Measurements from ENCODE around the gene TMEM164. TPM values are rescaled to one million over a fixed set of nuclear protein-coding genes. Genes with fewer than 3 reads are reported as not detected.

Gene TMEM164
- polyA plus RNA-seq, 1 donor, result 38.8 TPM

- DNase-seq, result no peak
Observed at GRCh38 chrX:110036162-110037033, 33.5 kb downstream of the TMEM164 start.

DNA sequence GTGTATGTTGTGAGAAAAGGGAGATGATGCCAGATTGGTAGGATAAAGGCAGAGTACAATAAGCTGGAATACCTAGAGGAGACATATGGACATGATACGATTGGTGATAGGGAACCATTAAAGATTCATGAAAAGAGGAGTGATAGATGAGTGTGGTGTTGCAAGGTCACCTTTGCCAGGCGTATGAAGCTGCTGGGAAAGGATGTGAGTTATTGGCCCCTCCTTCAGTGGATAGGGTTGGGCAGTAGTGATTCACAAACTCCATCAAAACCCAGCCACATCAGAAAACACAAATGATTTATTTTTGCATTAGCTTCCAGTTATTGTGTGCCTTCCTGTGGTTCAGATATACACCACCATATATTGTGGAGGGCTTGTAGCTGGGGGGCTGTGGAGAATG, 34.3 kb downstream of the TMEM164 start:
- no peak for DNase-seq

DNA sequence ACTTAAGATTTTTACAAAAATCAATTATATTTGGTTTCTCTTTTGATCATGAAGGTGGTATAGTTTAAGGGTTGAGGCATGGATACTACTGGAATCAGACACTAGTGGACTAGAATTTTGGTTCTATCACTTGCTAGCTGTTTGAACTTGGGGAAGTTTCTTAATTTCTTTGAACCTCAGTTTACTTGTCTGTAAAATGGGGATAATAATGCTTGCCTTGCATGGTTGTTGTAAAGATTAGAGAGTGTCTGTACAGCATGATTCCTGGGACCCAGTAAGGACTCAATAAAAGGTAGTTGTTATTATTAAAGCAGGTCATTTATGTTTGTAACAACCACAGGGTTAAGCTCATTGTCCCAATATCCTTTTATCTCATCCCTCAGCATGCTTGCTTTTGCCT, 36.0 kb downstream of the TMEM164 start:
- no peak for DNase-seq

DNA sequence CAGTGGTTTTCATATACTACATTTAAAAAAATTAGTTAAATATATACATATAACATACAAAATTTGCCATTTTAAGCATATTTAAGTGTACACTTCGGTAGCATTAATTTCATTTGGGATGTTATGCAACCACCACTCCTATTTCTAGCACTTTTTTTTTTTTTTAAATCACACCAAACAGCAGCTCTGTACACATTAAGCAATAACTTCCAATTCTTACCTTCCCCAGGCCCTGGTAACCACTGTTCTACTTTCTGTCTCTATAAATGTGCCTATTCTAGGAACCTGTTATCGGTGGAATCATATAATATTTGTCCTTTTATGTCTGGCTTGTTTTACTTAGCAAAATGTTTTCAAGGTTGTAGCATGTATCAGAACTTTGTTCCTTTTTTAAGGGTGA, 39.1 kb downstream of the TMEM164 start:
- DNase-seq, result no peak

DNA sequence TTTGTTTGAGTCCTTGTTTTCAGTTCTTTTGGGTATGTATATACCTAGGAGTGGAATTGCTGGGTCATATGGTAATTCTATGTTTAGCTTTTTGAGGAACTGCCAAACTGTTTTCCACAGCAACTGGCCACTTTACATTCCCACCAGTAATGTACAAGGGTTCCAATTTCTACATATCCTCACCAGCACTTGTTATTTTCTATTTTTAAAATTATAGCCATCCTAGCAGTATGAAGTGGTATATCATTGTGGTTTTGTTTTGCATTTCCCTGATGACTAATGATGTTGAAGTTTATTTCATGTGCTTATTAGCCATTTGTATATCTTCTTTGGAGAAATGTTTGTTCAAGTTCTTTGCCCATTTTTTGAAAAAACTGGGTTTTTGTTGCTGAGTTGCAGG, 39.6 kb downstream of the TMEM164 start:
- no peak for DNase-seq

DNA sequence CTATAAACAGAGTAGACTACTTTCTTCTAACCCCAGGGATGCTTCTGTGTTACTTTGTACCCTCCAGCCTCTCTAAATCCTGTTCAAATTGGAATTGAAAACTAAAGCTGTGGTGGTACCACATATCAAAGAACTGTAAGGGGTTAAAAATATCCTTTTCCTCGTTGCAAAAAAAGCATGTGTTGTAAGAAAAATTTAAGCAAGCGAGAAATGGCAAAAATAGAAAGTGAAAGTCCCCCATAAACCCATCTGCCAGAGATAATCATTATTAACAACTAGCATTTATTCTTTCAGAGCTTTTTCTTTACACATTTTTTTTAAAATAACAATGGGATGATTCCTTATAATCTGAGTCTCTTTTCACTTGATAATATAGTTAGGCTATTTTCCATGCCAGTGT, 40.6 kb downstream of the TMEM164 start:
- no peak for DNase-seq

GRCh38 chrX:110044346-110045249, 41.7 kb downstream of the TMEM164 start:
- DNase-seq, result no peak

DNA sequence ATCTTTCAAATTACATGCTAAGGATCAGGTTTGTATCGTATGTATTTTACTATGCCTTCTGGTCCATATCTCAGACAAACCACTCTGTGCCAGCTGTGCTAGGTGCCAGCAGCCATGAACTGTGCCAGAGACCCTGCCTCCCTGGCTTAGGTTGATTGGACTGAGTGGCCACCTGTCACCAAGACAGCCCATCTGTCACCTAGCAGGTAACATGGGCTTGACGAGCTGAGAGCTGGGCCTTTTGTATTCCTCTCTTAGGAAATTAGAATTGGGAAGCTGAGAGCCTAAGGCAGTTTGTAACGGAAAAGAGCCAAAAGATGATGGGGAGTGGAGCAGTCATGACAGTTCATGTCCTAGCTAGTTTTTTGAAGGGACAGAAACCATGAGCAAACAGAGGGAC, 42.5 kb downstream of the TMEM164 start:
- DNase-seq, result no peak

GRCh38 chrX:110046001-110046400, 43.1 kb downstream of the TMEM164 start:
- no peak for DNase-seq

GRCh38 chrX:110046971-110047370, 44.1 kb downstream of the TMEM164 start:
- DNase-seq, result no peak

GRCh38 chrX:110049096-110049495, 46.2 kb downstream of the TMEM164 start:
- no peak for DNase-seq

GRCh38 chrX:110050386-110050785, 47.5 kb downstream of the TMEM164 start:
- DNase-seq, result no peak

DNA sequence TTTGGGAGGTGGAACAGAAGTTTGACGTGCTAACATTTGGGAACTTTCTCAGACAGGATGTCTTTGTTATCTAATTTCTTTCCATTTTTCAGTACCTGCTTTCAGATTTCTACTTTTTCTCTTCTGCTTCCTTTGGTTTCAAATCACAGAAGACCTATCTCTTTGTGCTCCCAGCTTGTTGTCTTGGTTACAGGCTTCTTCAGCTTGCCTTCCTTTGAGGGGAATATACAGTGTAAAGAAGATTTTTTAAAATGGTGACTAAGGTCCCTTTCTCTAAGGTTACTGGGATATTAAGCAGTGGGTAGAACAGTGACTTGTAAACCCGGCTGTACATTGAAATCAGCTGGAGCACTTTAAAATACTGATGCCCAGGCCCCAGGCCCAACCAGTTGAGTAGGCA, 48.0 kb downstream of the TMEM164 start:
- DNase-seq, result no peak

DNA sequence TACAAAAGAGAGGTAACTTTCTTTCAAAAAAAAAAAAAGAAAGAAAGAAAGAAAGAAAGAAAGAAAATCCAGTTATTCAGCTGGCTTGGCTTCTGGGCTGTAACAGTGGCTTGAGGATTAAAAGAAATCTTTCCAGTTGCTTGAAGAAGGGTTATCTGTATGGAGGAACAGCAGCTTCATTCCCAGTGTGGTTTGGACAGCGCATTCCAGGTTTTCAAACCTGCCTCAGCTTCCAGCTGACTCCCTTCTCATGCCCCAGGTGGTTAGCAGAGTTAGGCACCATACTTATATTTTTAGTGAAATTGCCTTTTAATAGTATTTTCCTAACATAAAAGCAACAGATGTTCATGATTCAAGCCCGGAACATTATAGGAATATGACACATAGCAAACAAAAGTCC, 48.6 kb downstream of the TMEM164 start:
- no peak for DNase-seq

DNA sequence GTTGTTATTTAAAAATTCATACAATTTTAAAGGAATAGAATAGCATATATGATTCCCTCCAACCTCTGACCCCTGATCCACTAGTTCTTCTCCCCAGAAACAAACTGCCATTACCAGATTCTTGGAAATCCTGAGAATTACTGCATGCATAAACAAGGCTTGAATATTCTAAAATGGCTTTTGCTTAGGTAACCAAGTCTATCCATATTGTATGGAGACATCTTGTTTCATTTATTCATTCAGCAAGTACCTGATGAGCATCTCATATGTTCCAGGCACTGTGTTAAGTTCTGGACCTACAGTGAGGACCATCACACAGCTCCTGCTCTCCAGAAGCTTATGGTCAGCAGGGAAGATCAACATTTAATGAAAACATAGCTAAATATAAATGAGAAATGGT, 49.4 kb downstream of the TMEM164 start:
- no peak for DNase-seq

- DNase-seq, result no peak
Observed at GRCh38 chrX:110053453-110053852, 50.5 kb downstream of the TMEM164 start.

DNA sequence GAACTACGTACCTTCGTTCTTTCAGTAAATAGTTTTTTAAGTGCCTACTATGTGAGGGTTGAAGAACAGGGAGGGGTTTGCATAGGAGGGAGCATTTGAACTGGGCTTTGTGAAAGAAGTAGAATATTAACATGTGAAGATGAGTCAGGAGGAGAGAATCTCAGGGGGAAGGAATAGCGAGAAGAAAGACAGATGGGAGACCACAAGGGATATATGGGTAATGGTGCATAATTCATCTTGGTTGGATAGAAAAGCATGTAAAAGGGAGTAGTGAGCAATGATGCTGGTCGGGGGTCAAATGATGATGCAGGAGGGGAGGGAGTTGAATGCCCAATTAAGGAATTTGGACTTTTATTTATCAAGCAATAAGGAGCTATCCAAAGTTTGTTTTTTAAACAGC, 52.7 kb downstream of the TMEM164 start:
- DNase-seq, result no peak

GRCh38 chrX:110056419-110056818, 53.5 kb downstream of the TMEM164 start:
- no peak for DNase-seq

DNA sequence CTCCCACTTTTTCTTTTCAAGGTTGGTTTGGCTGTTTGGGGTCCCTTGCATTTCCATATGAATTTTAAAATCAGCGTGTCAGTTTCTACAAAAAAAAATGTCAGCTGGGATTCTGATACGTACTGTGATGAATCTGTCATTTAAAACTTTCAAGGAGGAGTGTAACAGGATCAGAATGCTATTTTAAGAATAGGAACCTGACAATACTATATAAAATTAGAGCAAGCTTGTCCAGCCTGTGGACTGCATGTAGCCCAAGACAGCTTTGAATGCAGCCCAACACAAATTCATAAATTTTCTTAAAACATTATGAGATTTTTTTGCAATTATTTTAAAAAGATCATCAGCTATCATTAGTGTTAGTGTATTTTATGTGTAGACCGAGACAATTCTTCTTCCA, 56.5 kb downstream of the TMEM164 start:
- DNase-seq, result no peak

DNA sequence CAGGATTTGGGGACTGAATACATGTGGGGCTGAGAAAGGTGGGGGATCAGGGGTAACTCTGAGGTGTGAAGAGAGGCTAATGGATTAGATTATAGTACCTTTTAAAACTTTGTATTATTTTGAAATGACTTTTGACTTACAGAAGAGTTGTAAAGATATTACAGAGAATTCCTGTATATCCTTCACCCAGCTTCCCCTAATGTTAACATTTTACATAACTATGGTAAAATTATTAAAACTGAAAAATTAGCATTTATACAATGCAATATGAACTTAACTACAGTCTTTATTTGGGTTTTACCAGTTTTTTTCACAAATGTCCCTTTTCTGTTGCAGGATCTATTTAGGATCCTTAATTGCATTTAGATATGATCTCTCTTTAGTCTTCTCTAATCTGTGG, 57.4 kb downstream of the TMEM164 start:
- no peak for DNase-seq

DNA sequence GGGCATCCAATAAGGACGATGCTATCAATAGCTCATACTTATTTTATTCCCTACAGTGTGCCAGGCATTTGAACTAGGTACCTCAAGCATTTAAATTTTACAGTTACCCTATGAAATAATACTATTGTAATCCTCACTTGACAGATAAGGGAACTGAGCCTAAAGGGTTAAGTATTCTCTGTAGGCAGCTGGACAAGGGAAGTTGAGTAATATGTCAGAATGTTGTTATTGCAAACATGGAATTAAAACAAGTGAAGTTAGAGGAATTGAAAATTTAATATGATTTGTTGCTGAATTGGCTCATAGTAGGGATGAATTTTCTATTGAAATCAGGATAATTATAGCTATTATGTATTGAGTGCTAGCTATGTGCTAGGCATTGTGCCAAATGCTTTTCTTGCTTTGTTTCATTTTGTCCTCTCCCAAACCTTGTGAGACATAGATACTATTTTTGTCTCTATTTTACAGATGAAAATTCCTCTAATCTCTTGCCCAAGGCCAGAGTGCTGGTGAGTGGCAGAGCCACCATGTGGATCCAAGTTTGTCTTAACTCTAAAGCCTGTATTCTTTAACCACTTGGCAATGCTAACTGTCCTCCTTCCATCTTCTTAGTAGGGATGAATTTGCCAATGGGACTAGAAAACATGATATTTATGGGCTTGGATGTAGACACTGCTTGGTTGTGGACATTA, 58.1 kb downstream of the TMEM164 start:
- no peak for DNase-seq

DNA sequence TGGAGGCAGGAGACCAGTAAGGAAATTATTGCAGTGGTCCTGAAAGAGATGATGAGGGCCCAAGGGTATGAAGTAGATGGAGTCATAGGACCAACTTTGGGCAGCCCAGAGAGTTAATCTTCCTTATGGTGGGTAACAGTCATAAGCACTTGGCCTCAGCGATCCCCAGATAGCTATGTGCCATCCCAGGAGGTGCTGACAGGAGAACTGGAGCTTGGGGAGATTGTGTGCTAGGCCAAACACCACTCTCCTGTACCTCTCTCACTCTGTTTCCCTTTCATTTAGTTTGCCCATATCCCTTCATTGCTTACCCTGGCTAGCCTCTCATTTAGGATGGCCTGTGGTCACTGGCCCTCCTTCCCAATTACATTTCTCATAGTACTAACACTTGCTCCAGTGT, 60.0 kb downstream of the TMEM164 start:
- DNase-seq, result no peak
